Measurements from ENCODE around the gene RHEX.
"Not testable (repeated sequence)": the region's sequence is repeated elsewhere in the genome, so short reads cannot be mapped to it uniquely, and the experiment has no call there.

RHEX gene

GRCh38 chr1:206030191-206030590 is 22.8 kb upstream of the RHEX start:
- DNase-seq, result no peak

DNA sequence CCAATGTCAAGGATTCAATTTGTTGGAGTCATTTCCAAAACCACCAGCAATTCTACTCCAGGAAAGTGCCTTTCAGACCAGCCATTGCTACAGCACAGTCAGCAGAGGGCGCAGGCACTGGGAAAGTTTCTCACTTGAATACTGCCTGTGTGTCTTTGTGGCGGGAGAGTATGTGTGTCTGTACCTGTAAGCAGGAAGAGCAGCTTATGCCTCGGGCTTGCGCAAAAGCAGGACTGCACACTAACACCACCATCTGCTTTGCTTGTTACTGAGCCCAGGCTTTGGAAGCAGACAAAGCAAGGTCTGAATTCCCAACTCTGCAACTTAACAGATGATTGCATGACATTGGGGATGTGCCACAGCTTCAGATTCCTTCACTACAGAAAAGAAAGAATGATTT is 22.3 kb upstream of the RHEX start:
- DNase-seq, result peak in 38 of 51 donors; percentile 10 to 72 (median 38)

- DNase-seq, result no peak
Observed at GRCh38 chr1:206032380-206033140, 20.4 kb upstream of the RHEX start.

DNA sequence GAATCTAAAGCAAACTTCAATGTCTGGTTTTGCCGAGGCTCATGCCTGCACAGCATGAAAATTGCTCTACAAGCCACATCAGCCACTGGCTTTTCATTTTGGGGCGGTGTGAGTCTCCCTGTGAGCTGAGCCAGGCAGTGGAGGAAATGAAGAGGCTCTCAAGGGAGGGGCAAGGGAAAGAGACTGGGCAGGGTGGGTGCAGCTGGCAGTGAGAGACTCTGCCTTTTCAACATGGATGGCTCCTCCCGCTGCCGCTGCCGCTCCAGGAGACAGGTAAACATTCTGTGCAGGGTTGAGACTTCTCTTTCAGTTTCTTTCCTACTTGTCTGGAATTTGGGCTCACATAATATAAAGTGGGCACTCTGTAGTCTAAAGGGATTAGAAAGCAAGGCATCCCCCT is 17.9 kb upstream of the RHEX start:
- no peak for DNase-seq

DNA sequence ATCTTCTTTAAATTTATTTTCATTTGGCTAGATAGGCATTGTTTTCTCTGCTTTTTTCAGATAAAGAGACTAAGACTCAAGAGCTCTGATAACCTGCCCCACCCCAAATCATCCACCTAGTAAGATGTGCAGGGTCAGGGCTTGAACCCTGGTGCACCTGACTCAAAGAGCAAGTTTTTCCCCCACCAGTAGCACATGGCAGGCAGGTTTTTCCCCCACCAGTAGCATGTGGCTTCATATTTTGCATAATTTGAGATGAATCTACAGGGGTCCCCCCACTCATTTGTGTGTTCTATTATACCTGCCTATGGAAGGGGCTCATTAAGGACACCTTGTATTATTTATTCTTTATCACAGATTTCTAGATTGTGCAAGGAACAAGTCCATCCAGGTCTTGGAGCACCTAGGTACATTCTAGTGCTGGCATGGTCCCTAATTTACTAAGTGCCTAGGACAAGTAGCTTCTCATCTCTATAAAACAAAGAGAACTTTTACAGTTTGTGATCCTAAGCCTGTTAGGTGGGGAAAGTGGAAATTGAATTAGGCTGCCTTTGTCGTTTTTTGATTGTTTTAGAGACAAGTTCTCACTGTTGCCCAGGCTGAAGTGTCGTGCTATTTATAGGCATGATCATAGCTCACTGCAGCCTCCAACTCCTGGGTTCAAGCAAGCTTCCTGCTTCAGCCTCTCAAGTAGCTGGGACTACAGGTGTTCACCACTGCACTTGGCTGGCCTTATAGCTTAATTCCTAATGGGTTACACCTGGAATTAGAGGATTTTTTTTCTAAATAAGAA is 16.1 kb upstream of the RHEX start:
- DNase-seq, result no peak

DNA sequence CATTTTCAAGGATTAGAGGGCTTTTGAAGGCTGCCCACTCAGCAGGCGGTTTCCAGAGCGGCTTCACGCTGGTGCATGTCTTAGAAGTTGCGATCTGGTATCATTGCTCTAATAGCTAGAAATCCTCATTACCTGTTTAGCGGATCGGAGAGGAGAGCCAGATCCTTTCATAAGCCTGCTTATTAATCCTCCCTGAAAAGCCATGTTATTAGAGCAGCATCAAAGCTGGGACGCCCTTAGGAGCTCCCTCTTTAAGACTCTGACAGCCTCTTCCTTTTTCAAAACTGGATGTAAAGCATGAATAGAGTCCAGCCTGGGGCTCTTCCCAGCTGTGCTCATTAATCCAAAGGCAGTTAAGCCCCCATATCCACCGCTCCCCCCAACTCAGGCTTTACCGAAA is 15.4 kb upstream of the RHEX start:
- DNase-seq, result no peak

GRCh38 chr1:206039046-206039973 is 13.7 kb upstream of the RHEX start:
- DNase-seq, result no peak

DNA sequence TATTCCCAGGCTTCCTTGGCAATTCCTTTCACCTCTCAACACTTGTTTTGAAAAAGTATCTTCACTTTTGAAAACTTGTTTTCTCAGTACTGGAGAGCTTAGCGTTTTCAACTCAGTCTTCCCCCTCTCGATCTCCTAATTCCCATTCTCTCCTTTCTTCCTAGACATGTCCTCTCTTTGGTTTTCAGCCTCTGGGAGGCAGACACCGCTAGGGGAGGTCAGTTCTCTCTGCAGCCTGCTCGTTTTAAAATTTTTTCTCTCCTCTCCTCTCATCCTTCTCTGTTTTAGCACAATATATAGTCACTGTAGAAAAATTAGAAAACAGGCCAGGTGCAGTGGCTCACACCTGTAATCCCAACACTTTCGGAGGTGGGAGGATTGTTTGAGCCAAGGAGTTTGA is 12.6 kb upstream of the RHEX start:
- no peak for DNase-seq

- DNase-seq, result no peak
Observed at GRCh38 chr1:206041640-206042039, 11.3 kb upstream of the RHEX start.

- no peak for DNase-seq
Observed at GRCh38 chr1:206047271-206047670, 5.7 kb upstream of the RHEX start.

DNA sequence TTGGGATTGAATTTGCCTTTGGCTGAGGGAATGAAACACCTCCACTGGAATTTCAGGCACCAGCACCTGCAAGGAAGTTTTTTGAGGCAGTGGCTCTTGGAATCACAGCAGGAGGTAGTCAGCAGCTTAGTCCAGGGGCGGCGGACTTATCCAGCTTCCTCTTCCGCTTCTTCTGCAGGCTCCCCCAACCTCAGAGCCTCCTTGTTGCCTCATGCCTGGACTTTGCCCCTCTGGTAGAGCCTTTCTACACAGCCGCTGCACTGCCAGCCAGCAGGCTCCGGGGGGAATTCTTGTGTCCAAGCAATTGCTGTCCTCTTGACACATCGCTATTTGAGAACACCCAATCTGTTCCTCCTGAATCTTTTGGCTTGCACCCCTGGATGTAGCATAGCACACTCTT is 4.4 kb upstream of the RHEX start:
- no peak for DNase-seq

DNA sequence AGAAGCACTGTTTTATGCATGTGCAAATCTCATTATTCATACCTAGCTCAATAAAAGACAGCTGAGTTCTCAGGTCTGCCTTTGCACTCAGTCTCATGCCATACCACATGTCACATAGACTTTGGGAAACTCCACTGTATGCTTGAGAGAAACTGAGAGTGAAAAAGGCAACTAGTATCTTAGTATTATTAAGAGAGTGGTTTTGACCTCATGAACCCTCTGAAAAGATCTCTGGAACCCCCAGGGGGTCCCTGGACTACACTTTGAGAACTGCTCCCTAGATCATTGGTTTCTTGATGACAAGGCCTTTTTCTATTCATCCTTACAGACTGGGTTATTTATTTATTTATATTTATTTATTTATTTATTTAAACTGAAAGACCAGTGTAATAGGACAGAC is 3.7 kb upstream of the RHEX start:
- DNase-seq, result no peak

- no peak for DNase-seq
Observed at GRCh38 chr1:206049919-206050600, 2.9 kb upstream of the RHEX start.

DNA sequence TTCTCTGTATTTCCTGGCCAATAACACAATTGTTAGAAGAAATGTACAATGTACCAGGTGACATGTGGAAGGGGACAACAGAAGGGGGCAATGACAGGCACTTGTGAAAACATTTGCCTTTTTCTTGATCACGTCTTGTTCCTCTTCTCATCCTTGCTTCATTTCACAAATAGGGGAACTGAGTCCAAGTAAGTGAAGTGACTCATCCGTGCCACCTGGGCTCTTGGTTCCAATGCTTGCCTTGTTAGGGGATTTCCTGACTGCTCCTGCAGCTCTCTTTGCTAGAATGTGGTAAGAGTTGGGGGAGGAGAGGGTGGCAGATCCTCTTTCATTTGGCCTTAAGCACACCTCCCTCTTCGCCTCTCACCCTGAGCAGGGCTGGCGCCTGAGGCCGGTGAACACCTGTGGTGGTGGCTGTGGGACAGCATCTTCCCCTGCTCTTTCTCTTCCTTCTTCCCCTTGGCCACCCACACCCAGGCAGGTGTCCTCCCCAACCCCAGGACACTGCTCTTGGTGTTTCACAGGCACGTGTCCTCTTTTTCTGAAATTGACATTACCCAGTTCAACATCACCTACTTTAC is 2.2 kb upstream of the RHEX start:
- peak in 1 of 51 donors; percentile 10 for DNase-seq

GRCh38 chr1:206052231-206052865 is 625 bp upstream of the RHEX start:
- DNase-seq, result not testable (repeated sequence)

DNA sequence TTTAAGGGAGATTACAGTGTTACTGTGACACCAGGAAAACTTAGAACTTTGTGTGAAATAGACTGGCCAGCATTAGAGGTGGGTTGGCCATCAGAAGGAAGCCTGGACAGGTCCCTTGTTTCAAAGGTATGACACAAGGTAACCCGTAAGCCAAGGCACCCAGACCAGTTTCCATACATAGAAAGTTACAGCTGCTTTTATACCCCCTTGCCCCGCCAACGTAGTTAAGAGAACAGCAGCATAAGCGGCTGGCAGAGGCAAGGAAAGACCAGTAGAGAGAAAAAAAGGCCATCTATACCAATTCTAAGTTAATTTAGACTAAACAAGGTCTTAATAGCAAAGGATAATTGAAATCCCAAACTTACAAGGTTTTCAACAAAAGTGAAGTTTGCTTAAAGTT is 643 bp downstream of the RHEX start:
- DNase-seq, result not testable (repeated sequence)

- not testable (repeated sequence) for DNase-seq
Observed at GRCh38 chr1:206055069-206055625, 2.2 kb downstream of the RHEX start.

- not testable (repeated sequence) for DNase-seq
Observed at GRCh38 chr1:206055639-206056323, 2.8 kb downstream of the RHEX start.

DNA sequence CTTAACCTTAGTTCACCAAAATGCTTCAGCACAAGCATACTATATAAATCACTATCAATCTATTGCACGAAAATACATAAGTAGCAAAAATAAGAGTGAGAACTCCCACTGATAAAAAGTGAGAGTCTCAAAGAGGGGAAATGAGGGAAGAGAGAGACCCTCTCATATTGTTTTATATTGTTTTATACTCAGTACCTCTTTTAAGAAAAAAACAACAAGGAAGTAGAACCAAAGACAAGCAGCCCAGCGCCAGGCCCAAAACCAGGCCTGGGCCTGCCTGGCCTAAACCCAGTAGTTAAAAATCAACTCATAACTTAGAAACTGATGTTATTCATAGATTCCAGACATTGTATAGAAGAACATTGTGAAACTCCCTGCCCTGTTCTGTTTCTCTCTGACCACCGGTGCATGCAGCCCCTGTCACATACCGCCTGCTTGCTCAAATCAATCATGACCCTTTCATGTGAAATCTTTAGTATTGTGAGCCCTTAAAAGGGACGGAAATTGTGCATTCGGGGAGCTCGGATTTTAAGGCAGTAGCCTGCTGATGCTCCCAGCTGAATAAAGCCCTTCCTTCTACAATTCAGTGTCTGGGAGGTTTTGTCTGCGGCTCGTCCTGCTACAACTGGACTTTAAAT is 5.4 kb downstream of the RHEX start:
- DNase-seq, result not testable (repeated sequence)

All from hypothalamus (tissue), 51 donors.